H9 (cell line): Measurements from ENCODE around the gene GCAT. TPM values are rescaled to one million over a fixed set of nuclear protein-coding genes. Genes with fewer than 3 reads are reported as not detected.

Experiments
- DNase-seq: peaks from one replicate; pipeline ENCODE4 v3.0.0-alpha.2; 2017
- H2AFZ ChIP-seq: one replicate; pipeline ENCODE4 v1.6.1; 2013; ENCODE audit warnings: mild to moderate bottlenecking, low read length, control low read depth, moderate library complexity
- H2AK5ac ChIP-seq: 2 replicates; pipeline ENCODE4 v1.6.1; 2013; ENCODE audit warnings: low read length, control low read depth, mixed read lengths; ENCODE audit not compliant: insufficient read length
- H2BK120ac ChIP-seq: one replicate; pipeline ENCODE4 v1.6.1; 2013; ENCODE audit warnings: low read depth, mild to moderate bottlenecking, low read length, control low read depth, inconsistent platforms; ENCODE audit not compliant: poor library complexity, severe bottlenecking
- H2BK12ac ChIP-seq: 2 replicates; pipeline ENCODE4 v1.6.1; 2013; ENCODE audit warnings: low read length, control low read depth, mixed read lengths, low read depth; ENCODE audit not compliant: insufficient read length
- H2BK15ac ChIP-seq: 2 replicates; pipeline ENCODE4 v1.6.1; 2013; ENCODE audit warnings: low read depth, low read length, control low read depth
- H2BK20ac ChIP-seq: one replicate; pipeline ENCODE4 v1.6.1; 2013; ENCODE audit warnings: low read depth, mild to moderate bottlenecking, low read length, control low read depth, inconsistent platforms; ENCODE audit not compliant: poor library complexity, severe bottlenecking
- H2BK5ac ChIP-seq: 2 replicates; pipeline ENCODE4 v1.6.1; 2013; ENCODE audit warnings: low read length, control low read depth, mixed read lengths; ENCODE audit not compliant: insufficient read length
- H3K14ac ChIP-seq: 2 replicates; pipeline ENCODE4 v1.6.1; 2013; ENCODE audit warnings: low read length, control low read depth; ENCODE audit not compliant: insufficient read depth
- H3K18ac ChIP-seq: 2 replicates; pipeline ENCODE4 v1.6.1; 2013; ENCODE audit warnings: low read depth, mild to moderate bottlenecking, mixed read lengths, low read length, control low read depth; ENCODE audit not compliant: insufficient read length
- H3K23ac ChIP-seq: 2 replicates; pipeline ENCODE4 v1.6.1; 2013; ENCODE audit warnings: low read length, control low read depth, mixed read lengths, low read depth; ENCODE audit not compliant: insufficient read length
- H3K23me2 ChIP-seq: 2 replicates; pipeline ENCODE4 v1.6.1; 2013; ENCODE audit warnings: low read depth, mild to moderate bottlenecking, mixed read lengths, low read length, control low read depth; ENCODE audit not compliant: insufficient read length, poor library complexity, severe bottlenecking
- H3K27ac ChIP-seq: 2 replicates; pipeline ENCODE4 v1.5.1; 2013; ENCODE audit warnings: low read length, control low read depth, mixed read lengths, low read depth; ENCODE audit not compliant: insufficient read length
- H3K27me3 ChIP-seq: 2 replicates; pipeline ENCODE4 v1.6.1; 2013; ENCODE audit warnings: low read length, control low read depth, inconsistent platforms; ENCODE audit not compliant: insufficient read depth
- H3K4ac ChIP-seq: 2 replicates; pipeline ENCODE4 v1.6.1; 2013; ENCODE audit warnings: low read depth, mild to moderate bottlenecking, control low read depth, inconsistent platforms, low read length, moderate library complexity
- H3K4me1 ChIP-seq: 2 replicates; pipeline ENCODE4 v1.6.1; 2013; ENCODE audit warnings: low read length, control low read depth, inconsistent platforms; ENCODE audit not compliant: insufficient read depth
- H3K4me2 ChIP-seq: 2 replicates; pipeline ENCODE4 v1.6.1; 2013; ENCODE audit warnings: low read length, control low read depth, mixed read lengths; ENCODE audit not compliant: insufficient read length, insufficient read depth
- H3K56ac ChIP-seq: 2 replicates; pipeline ENCODE4 v1.6.1; 2013; ENCODE audit warnings: low read depth, mild to moderate bottlenecking, mixed read lengths, low read length, control low read depth; ENCODE audit not compliant: insufficient read length
- H3K79me1 ChIP-seq: 2 replicates; pipeline ENCODE4 v1.6.1; 2013; ENCODE audit warnings: low read depth, mild to moderate bottlenecking, moderate library complexity, low read length, control low read depth, inconsistent platforms; ENCODE audit not compliant: insufficient read depth, poor library complexity, severe bottlenecking
- H3K79me2 ChIP-seq: 2 replicates; pipeline ENCODE4 v1.6.1; 2013; ENCODE audit warnings: low read length, control low read depth, inconsistent platforms; ENCODE audit not compliant: insufficient read depth
- H3K9ac ChIP-seq: 2 replicates; pipeline ENCODE4 v1.6.1; 2013; ENCODE audit warnings: low read length, control low read depth, mixed read lengths; ENCODE audit not compliant: insufficient read length; ENCODE audit errors: extremely low read depth
- H3K9me3 ChIP-seq: one replicate; pipeline ENCODE4 v1.6.1; 2013; ENCODE audit warnings: low read depth, low read length, inconsistent platforms; ENCODE audit not compliant: control insufficient read depth
- H3T11ph ChIP-seq: one replicate; pipeline ENCODE4 v1.6.1; 2013; ENCODE audit warnings: mild to moderate bottlenecking, low read length, control low read depth, inconsistent platforms
- H4K20me1 ChIP-seq: one replicate; pipeline ENCODE4 v1.6.1; 2013; ENCODE audit not compliant: control insufficient read depth, insufficient read length, insufficient read depth
- H4K5ac ChIP-seq: 2 replicates; pipeline ENCODE4 v1.6.1; 2013; ENCODE audit warnings: low read depth, mild to moderate bottlenecking, mixed read lengths, low read length, control low read depth; ENCODE audit not compliant: insufficient read length
- H4K8ac ChIP-seq: replicated peaks from 2 replicates; pipeline ENCODE4 v1.6.1; 2013; ENCODE audit warnings: low read length, control low read depth, mixed read lengths, low read depth; ENCODE audit not compliant: insufficient read length
- H4K91ac ChIP-seq: 2 replicates; pipeline ENCODE4 v1.6.1; 2013; ENCODE audit warnings: low read depth, mild to moderate bottlenecking, moderate library complexity, mixed read lengths, low read length, control low read depth; ENCODE audit not compliant: insufficient read length
- H3K27ac Mint-ChIP-seq, 3 experiments: 2 replicates in 2 of 3; 3 replicates in 1 of 3; pipeline ENCODE4 v1.8.0; 2020 to 2021; ENCODE audit warnings: mixed read lengths in 3 of 3, mild to moderate bottlenecking in 1 of 3, moderate library complexity in 1 of 3
- H3K27me3 Mint-ChIP-seq: 2 replicates; pipeline ENCODE4 v1.8.0; 2021; ENCODE audit warnings: low read depth, mild to moderate bottlenecking, moderate library complexity, mixed read lengths
- H3K36me3 Mint-ChIP-seq, 3 experiments: 2 replicates in 2 of 3; 3 replicates in 1 of 3; pipeline ENCODE4 v1.8.0; 2020 to 2021; ENCODE audit warnings: low read depth in 3 of 3, mixed read lengths in 3 of 3; ENCODE audit not compliant: insufficient read depth in 1 of 3
- H3K4me1 Mint-ChIP-seq, 2 experiments: 2 replicates each; pipeline ENCODE4 v1.8.0; 2020; ENCODE audit warnings: mixed read lengths in 2 of 2
- H3K4me3 Mint-ChIP-seq, 2 experiments: 2 replicates in 1 of 2; 3 replicates in 1 of 2; pipeline ENCODE4 v1.8.0; 2020 to 2021; ENCODE audit warnings: mild to moderate bottlenecking in 2 of 2, mixed read lengths in 2 of 2, moderate library complexity in 1 of 2
- H3K9me3 Mint-ChIP-seq, 2 experiments: 2 replicates in 1 of 2; 3 replicates in 1 of 2; pipeline ENCODE4 v1.8.0; 2020; ENCODE audit warnings: mild to moderate bottlenecking in 2 of 2, mixed read lengths in 2 of 2, moderate library complexity in 1 of 2
- WGBS: extraction: QIAGEN DNeasy Blood & Tissue Kit; methylation state at CpG from one replicate; pipeline ENCODE4 v1.1.7; 2013; ENCODE audit warnings: missing lambda C conversion rate, low lambda C conversion rate, mixed read lengths; ENCODE audit not compliant: insufficient read length; ENCODE audit errors: extremely low coverage; 5-methylcytosine and 5-hydroxymethylcytosine counted together
- total RNA-seq: library from RNA; stranded (reverse); gene quantifications from 2 replicates; pipeline ENCODE4 v1.2.1, GENCODE V29; 2021
- TF ChIP-seq, protein P1 (sequence below): fragments of 200-600 bp; sonication (generic); conservative IDR thresholded peaks from 3 replicates; pipeline ENCODE4 v1.8.0; 2021; ENCODE audit warnings: antibody characterized with exemption, mild to moderate bottlenecking

The GCAT gene
- total RNA-seq, 1 experiment from 2014 or later, result 26.9 TPM

GRCh38 chr22:37819105-37819433 lies 11.3 kb downstream of the GCAT start:
- H2BK15ac ChIP-seq, result no peak overlapping the region
- peaks cover 11% of the 10 kb centered on the region for H3K23me2 ChIP-seq
- H2BK12ac ChIP-seq, result no peak overlapping the region
- no peak overlapping the region for H2AFZ ChIP-seq
- H3K79me1 ChIP-seq, result no peaks in the 10 kb centered on the region
- H4K91ac ChIP-seq, result no peak overlapping the region
- H3K56ac ChIP-seq, result no peak overlapping the region
- no peaks in the 10 kb centered on the region; a peak in 1 of 5 replicates for H3K9me3 Mint-ChIP-seq
- H3K9ac ChIP-seq, result no peak overlapping the region
- H2BK20ac ChIP-seq, result no peak overlapping the region
- no peak overlapping the region for H3T11ph ChIP-seq
- peak overlapping the region; percentile 28 for H3K14ac ChIP-seq
- peak overlapping the region; percentile 34 to 65 for H3K4me3 Mint-ChIP-seq
- no peaks in the 10 kb centered on the region for H3K79me2 ChIP-seq
- no peaks in the 10 kb centered on the region; the same call in 1 of the 2 replicates for H3K27me3 ChIP-seq
- no peak overlapping the region; a peak in 1 of 7 replicates for H3K27ac Mint-ChIP-seq
- H3K4ac ChIP-seq, result no peak overlapping the region
- no peak overlapping the region for H3K27ac ChIP-seq
- H3K27me3 Mint-ChIP-seq, result peaks cover 51% of the 10 kb centered on the region
- no peak overlapping the region for H3K23ac ChIP-seq
- TF ChIP-seq, protein P1, sequence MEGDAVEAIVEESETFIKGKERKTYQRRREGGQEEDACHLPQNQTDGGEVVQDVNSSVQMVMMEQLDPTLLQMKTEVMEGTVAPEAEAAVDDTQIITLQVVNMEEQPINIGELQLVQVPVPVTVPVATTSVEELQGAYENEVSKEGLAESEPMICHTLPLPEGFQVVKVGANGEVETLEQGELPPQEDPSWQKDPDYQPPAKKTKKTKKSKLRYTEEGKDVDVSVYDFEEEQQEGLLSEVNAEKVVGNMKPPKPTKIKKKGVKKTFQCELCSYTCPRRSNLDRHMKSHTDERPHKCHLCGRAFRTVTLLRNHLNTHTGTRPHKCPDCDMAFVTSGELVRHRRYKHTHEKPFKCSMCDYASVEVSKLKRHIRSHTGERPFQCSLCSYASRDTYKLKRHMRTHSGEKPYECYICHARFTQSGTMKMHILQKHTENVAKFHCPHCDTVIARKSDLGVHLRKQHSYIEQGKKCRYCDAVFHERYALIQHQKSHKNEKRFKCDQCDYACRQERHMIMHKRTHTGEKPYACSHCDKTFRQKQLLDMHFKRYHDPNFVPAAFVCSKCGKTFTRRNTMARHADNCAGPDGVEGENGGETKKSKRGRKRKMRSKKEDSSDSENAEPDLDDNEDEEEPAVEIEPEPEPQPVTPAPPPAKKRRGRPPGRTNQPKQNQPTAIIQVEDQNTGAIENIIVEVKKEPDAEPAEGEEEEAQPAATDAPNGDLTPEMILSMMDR, result no peak
- H3K9me3 ChIP-seq, result no peaks in the 10 kb centered on the region
- no CpG with 5 or more reads among the region's 14 CpGs for WGBS
- peaks cover 24 to 32% of the 10 kb centered on the region in 2 experiments for H3K4me1 Mint-ChIP-seq
- H4K20me1 ChIP-seq, result no peaks in the 10 kb centered on the region
- H3K4me2 ChIP-seq, result peak overlapping the region; percentile 41
- peaks cover 5 to 15% (median 11%) of the 10 kb centered on the region in 3 experiments; a peak in 6 of 7 replicates for H3K36me3 Mint-ChIP-seq
- no peak overlapping the region for H4K5ac ChIP-seq
- no peak for DNase-seq
- no peak overlapping the region for H3K18ac ChIP-seq
- H3K4me1 ChIP-seq, result peaks cover 3% of the 10 kb centered on the region; the same call in 1 of the 2 replicates
- H2AK5ac ChIP-seq, result no peak overlapping the region
- no peak overlapping the region for H2BK120ac ChIP-seq
- no peak overlapping the region for H4K8ac ChIP-seq
- H2BK5ac ChIP-seq, result no peak overlapping the region
